C4-2B (cell line): ENCODE measurements around the gene IQGAP3.

Source experiments
- H3K27ac ChIP-seq: fragments of 450-650 bp; 2 replicates; pipeline ENCODE4 v1.5.1; 2017
- CTCF ChIP-seq: fragments of 450-650 bp; conservative IDR thresholded peaks from 2 replicates; pipeline ENCODE4 v1.5.1; 2017; ENCODE audit warnings: mild to moderate bottlenecking
- ZFX ChIP-seq: fragments of 450-650 bp; IDR thresholded peaks from 2 replicates; pipeline ENCODE4 v1.6.1; 2017

Gene IQGAP3

DNA sequence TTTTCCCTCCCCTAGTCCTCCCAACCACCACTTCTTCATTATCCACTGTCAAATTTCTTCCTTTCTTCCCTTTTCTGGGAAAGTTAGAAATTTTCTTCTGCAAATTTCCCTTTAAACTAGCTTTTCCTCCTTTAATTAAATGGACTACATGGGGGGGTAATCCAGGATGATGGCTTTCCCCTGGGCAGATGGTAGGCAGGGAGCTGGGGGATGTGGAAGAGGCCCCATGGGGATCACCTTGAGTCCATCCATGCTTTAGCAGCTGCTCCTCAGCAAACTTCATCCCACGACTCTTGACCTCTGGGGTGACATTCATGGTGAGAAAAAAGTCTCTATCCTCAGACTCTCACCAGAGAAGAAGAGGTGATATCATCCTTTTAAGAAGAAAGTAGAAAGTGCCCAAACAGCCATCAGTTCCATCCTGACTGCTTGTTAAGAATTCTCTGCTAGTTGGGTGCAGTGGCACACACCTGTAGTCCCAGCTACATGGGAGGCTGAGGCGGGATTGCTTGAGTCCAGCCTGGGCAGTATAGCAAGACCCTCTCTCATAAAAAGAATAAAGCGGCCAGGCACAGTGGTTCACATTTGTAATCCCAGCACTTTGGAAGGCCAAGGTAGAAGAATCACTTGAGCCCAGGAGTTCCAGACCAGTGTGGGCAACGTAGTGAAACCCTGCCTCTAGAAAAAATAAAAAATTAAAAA, 26.5 kb upstream of the IQGAP3 start:
- TF ChIP-seq ZFX (no peak), CTCF (no peak)
- H3K27ac ChIP-seq = no peak overlapping the region

DNA sequence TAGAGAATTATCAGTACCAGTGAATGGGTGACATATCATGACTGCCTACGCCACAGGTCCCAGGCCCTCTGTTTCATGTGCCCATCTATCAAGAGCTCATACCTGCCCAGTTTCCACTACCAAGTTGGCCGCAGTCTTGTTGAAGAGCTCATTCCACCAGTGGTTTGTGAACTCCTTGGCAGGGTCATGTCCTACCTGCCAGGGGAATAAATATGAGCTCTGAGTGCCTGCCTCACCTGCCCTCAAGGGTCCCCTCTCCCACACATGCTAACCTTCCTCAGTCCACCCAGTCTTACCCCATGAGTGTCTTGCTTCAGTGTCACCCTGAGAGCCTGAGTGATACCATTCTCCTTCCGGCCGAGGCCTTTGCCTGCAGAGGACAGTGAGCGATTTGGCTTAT, 25.8 kb upstream of the IQGAP3 start:
- TF ChIP-seq CTCF (no peak), ZFX (no peak)
- H3K27ac ChIP-seq = no peak overlapping the region

GRCh38 chr1:156596426-156596825, 24.1 kb upstream of the IQGAP3 start:
- no peak for TF ChIP-seq CTCF
- TF ChIP-seq ZFX = no peak

DNA sequence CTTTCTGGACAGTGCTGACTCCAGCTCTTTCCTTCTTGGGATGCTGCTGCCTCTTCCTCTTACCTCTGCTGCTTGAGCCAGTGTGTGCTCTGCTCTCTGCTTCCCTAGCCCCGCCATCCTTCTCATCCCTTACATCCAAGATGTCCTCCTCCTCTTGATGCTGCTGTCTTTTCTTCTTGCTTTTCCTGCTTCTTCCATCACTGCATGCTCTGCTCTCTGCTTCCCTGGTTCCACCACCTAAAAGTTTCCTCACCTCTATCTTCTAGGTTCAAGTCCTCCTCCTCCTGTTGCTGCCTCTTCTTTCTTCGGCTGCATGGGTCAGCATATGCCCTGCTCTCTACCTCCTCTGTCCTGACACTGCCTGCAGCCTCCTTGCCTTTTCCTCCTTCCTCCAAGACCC, 22.7 kb upstream of the IQGAP3 start:
- H3K27ac ChIP-seq = no peak overlapping the region
- TF ChIP-seq CTCF (no peak), ZFX (no peak)

More at GRCh38 chr1:156596426-156596825, 24.1 kb upstream of the IQGAP3 start:
- H3K27ac ChIP-seq = no peak overlapping the region

GRCh38 chr1:156594190-156594589, 21.8 kb upstream of the IQGAP3 start:
- no peak overlapping the region for H3K27ac ChIP-seq
- TF ChIP-seq CTCF (no peak), ZFX (no peak)

DNA sequence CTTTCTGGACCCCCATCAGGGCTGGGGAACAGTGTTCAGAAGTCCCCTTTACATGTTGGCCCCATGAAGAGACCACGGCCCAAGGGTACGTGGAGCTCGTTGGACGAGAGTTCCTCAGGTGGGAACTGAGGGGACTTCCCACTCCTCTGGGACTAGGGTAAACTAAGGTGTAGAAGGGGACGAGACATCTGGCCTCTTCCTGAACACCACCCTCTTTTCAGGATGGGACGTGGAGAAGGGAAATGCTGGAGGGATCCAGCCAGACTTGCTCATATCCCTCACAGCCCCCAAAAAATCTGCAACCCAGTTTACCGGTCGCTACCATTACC, 21.3 kb upstream of the IQGAP3 start:
- TF ChIP-seq CTCF = no peak
- TF ChIP-seq ZFX = no peak
- H3K27ac ChIP-seq = no peak overlapping the region

GRCh38 chr1:156592910-156593660, 20.7 kb upstream of the IQGAP3 start:
- H3K27ac ChIP-seq = no peak overlapping the region
- TF ChIP-seq CTCF (no peak), ZFX (no peak)
